Activated CD8-positive, alpha-beta memory T cell treated with anti-CD3 and anti-CD28 coated beads, Interleukin-2, amount 50 U/mL, for 24 hours (primary cell): ENCODE measurements around the gene CIB4.
A peak's percentile ranks its signal among the peaks of the same experiment; 100 is the strongest.

Source experiments
- DNase-seq: peaks from one replicate; pipeline ENCODE4 v3.0.0-alpha.2; 2020; ENCODE audit errors: extremely low read depth

Gene CIB4

DNA sequence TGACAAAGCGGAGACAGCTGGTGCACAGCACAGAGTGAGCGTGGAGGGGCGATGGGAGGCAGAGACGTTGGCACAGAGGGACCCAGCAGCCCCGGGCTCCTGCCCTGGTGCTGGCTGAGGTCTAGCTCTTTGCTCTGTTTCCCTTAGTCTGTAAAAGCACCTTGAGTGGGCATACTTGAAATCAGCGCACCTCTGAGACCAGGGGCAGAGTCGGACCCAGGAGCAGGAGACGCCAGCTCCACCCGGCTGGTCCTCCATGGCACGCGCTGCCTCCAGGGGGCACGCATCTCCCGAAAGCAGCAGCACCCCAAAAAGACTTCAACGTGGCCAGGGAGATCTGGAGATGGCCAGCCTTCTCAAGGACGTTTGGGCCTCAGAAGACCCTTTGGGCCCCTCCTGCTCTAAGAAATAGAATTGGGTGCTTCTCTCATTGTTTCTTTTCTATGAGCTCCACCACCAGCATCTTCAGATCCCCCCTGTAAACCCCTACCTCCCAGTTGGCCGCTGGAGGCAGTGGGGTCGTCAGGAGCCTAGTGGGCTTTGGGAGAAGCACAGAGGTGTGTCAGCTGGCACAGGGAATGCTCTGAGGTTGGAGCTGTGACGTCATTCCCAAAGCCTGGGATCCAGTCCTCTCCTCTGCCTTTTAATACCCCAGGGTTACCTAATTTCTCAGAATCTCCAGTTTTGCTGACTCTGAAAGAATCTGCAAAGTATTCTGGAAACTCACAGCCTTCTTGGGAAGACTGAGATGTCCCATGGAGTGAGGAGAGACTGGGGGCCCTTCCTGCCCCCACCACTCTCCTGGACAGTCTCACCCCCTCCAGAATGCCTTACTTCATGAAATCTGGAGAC, 58.9 kb downstream of the CIB4 start:
- no peak for DNase-seq

- no peak for DNase-seq
These were observed 59.7 kb downstream of the CIB4 start for GRCh38 chr2:26581266-26581990.

DNA sequence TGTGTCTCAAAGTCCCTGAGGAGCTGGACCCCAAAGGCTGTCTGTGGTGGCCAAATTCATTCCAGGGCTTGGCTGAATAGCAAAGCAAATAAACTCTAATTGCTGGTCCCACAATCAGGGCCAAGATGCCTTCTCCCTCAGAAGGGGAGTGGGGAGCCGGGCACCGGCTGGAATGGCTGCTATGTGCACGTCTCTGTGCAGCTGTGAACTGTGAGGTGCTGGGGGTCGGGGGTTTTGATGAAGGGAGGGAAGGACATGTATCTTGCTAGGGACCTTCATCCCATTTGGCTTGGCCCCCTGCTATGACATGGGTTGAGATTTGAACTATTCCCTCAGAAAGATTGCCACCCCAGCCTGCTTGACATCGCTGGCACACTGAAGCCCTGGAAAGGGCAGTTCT, 60.4 kb downstream of the CIB4 start:
- no peak for DNase-seq

- no peak for DNase-seq
These were observed 61.0 kb downstream of the CIB4 start for GRCh38 chr2:26580151-26580550.

DNA sequence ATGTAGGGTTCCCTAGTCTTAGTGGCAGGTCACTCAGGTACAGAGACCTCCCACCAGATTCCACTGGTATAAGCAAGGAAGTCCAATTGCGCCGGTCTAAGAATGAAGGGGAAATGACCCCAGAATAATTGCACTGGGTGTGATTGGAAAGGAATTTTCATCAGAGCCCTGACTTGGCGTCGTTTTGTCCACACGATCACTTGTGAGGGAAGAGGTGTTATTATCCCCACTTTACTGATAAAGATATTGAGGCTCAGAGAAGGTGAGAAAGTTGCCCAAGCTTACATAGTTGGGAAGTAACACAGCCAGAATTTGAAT, 61.5 kb downstream of the CIB4 start:
- no peak for DNase-seq

GRCh38 chr2:26579025-26579722, 62.0 kb downstream of the CIB4 start:
- DNase-seq = no peak

DNA sequence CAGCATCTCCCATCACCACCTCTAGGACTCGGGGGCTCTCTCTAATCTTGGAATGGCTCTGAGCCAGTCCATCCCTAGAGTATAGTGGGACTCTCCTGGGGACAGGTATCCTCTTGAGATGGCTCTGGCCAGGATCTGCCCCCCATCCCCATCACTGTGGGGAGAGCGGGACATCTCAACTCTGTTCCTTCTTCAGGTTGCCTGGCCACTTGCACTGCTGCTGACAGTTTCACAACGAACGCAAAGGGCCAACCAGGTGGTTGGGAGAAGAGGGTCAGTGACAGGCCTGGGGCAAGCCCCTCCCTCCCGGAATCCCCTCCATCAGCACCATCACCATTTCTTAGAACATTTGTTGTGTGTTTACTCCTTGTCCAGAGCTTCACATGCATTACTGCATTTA, 62.6 kb downstream of the CIB4 start:
- no peak for DNase-seq

GRCh38 chr2:26578113-26578458, 63.1 kb downstream of the CIB4 start:
- DNase-seq = no peak

DNA sequence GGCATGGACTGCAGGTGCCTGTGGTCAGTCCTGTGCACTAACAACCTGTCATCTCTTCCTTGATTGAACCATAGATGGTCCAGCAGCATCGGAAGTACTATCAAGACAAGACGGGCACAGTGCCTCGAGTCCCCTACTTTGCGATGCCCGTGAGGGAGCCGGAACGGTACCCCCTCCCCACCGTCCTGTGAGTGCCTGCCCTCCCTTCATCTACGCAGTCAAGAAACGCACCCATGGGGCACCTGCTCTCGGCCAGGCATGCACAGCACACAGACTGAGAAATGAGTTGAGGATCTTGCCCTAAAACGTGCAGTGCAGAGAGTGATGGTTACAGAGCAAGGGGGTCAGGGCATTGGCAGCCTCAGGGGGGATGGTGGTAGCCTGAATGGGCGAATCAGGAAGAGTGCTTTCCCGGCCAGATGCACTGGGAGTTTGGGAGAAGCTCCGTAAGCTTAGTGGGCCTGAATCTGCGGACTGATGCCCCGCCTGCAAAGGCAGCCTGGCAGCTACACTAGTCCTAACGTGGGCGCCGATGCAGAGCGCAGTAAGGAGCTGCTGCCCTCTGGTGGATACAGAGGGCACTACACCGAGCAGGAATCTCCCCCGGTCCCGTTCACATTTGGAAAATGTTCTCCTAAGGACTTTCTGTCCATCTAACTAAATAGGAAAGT, 63.6 kb downstream of the CIB4 start:
- DNase-seq = peak; percentile 28

GRCh38 chr2:26576565-26577441, 64.4 kb downstream of the CIB4 start:
- DNase-seq = no peak

GRCh38 chr2:26575836-26576564, 65.2 kb downstream of the CIB4 start:
- DNase-seq = no peak

GRCh38 chr2:26574900-26575560, 66.1 kb downstream of the CIB4 start:
- DNase-seq = no peak

DNA sequence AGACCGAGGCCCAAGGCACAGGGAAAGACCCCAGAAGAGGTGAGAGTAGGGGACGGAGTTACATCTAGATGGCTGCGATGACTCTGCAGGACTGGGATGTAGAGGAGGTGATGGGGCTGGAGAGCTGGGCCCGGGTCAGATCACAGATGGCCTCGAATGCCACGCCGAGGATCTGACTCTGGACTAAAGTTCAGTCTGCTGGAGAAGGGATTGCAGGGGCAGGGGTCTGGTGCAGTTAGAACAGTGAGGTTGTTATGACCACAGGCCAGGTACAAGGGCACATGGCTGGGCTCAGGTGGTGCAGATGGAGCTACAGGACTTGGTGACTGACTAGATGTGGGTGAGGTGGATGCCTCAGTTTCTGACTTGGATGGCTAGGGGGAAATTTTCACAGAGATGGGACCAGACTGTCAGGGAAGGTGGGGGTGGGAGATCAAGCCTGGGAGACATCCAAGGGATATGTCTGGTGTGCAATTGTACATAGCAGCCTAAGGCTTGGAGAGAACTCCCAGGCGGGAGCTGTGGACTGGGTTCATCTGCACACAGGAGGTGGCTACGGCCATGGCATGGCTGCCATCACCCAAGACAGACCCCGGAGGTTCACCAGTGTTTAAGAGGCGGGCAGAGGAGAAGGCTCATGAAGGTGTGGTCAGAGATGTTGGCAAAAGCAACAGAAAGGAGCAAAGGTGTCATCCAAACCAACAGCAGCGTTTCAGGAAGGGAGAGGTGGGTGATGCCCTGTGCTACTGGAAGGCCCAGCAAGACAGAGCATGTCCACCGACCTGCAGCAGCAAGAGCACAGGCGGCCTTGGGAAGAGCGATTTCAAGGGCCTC, 66.9 kb downstream of the CIB4 start:
- DNase-seq = no peak

GRCh38 chr2:26573241-26573925, 67.8 kb downstream of the CIB4 start:
- no peak for DNase-seq

- no peak for DNase-seq
These were observed 68.6 kb downstream of the CIB4 start for GRCh38 chr2:26572591-26572990.

- DNase-seq = no peak
These were observed 69.8 kb downstream of the CIB4 start for GRCh38 chr2:26571316-26571715.

GRCh38 chr2:26570083-26570430, 71.1 kb downstream of the CIB4 start:
- DNase-seq = no peak

DNA sequence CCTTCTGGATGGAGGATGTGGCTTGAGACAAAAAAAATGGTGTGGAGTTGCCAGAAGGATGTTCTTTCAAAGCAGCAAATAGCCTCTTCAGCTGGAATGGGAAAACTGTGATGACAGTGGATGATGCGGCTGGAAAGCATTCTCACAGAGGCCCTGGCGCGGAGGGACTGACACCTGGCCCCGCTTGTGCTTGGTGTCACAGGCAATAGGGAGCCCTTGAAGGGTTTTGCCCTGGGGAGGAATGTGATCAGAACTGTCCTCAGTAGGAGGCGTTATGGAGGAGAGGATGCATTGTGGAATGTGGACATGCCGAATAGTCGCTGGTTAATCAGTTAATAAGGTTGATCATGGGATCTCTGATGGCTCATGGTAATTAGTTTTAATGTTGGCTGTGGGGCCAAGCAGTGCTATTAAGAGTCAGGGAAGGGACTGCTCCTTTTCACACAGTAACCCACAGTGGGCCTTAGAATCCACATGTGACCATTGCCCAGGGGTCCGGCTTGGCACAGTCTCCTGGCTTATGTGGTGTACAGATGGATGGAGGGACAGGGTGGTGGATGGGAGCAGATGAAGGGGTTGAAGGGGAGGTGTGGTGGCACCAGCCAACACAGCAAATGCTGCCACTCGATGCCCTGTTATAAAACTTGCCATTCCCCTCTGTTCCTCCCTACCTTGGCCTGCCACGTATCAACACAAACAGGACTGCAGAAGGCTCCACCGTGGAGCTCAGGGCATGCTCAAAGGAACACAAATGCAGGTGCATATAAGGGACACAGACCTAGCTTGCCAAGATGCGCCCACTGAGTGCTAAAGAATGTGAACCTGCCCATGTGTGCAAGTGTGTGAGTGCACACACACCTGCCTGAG, 71.7 kb downstream of the CIB4 start:
- no peak for DNase-seq
